Activated naive CD4-positive, alpha-beta T cell (primary cell): ENCODE measurements around the gene ZNF609.
"Not testable (repeated sequence)": the region's sequence is repeated elsewhere in the genome, so short reads cannot be mapped to it uniquely, and the experiment has no call there.

Experiments
- DNase-seq, 4 experiments: peaks; one replicate each; lab custom pipeline; 2025; lab: John Stamatoyannopoulos, UW

ZNF609 gene

DNA sequence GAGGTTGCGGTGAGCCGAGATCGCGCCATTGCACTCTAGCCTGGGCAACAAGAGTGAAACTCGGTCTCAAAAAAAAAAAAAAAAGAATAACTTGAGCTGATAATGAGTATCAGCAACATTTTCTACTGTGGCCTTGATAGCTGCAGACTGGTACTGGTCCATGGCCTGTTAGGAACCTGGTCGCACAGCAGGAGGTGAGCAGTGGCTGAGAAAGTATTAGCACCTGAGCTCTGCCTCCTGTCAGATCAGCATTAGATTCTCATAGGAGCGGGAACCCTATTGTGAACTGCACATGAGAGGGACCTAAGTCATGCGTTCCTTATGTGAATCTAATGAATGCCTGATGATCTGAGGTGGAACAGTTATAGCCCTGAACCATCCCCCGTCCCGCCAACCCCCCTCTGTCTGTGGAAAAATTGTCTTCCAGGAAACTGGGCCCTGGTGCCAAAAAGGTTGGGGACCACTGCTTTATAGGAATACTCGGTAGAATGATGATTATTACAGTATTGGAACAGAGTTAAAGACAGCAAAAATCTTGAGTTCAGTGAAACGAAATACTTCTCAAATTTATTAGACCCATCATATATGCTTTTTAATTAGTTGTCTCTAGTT is 126.0 kb downstream of the ZNF609 start:
- DNase-seq = no peak

DNA sequence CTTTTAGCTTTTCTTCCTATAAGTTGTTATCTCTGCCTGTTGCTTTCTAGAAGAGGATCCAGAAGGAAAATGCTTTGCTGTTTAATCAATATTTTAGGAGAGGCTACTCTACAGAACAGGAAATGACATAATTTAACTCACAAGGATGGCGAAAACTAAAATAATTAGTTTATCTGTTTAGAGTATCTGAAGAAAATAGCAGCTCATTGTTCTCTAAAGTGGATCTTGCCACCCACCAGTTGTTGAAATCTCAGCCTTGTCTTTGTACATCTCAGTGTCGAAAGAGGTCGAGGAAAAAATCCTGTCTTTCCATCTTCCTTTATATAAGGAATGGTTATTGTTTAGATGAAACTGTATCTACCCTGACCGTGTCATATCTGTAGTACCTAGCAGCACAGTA is 126.6 kb downstream of the ZNF609 start:
- no peak for DNase-seq

DNA sequence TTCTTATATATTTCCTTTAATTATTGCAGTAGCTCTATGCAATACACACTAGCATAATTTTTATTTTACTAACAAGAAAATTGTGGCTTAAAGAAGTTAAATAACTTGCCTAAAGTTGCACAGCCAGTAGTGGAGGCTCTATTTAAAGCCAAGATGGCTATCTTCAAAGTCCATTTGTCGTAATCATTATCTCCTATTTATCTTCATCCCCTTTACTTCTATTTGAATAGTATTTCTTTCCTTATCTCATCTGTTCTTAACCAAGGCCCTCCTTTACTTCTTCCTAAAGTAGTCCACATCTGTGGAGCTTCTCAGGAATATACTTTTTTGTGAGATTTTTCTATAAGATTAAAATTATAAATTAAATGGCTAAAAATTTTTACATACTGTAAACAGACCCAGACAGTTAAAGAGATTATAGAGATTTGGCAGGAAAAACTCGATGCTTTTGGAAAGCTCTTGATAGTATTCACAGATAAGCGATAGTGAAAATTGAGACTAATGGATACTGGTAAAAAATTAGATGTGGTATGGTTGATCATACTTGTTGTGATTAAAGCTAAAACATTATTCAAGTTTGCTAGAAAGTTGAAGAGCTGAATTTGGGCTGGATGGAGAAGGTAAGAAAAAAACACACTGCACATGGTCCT is 129.2 kb downstream of the ZNF609 start:
- no peak for DNase-seq

DNA sequence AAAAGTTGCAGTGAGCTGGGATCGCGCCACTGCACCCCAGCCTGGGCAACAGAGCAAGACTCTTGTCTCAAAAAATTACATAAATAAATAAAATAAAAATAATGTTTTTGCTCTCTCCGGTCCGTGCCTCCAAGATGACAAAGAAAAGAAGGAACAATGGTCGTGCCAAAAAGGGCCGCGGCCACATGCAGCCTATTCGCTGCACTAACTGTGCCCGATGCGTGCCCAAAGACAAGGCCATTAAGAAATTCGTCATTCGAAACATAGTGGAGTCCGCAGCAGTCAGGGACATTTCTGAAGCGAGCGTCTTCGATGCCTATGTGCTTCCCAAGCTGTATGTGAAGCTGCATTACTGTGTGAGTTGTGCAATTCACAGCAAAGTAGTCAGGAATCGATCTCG is 132.5 kb downstream of the ZNF609 start:
- DNase-seq = not testable (repeated sequence)

DNA sequence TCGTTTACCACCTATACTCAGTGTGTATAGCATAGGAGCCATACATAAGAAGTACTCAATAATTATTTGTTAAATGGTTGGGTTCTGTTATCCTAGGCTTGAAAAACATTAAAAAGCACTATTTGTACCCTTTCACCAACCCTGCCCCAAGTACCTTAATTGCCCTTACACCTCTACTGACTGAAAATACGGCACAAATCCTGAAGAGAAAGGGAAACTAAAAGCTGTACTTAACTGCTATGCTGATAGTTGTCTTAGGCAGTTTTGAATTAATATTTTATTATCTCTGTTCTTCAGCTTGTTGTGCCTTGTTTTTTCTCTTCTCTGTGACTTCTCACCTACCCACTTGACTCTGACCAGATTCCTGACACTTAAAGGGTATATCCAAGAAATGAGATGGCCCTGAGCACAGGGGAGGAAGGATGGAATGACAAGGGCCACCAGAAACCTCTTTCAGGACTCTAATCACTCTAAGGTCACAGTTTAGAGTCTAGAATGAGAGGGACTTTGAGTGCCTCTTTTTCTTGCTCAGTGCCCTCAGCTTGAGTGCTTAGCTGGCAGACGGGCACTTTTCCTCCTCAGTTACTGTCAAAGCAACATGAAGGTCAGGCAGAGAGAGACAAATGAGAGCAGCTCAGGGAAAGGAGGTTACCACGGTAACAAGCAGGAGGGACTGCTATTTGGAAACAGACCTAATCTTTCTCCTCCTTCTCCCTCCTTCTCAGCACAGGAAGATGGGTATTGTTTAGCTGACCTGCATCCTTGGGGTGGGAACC is 136.5 kb downstream of the ZNF609 start:
- no peak for DNase-seq

DNA sequence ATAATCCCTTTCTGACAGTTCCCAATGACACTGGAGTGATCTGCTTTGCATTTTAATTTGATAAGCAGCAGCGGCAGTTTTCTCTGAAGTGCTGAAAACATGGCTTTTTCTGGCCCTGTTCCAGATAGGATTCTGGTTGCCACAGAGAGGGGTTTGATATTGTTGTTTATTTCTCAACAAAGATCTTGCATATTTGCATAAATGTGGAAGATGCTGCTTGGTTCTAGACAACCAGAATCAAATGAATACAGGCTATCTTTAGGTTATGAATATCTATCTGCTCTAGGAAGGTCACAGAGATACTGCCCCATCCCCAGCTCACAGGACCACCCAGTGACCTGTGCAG is 137.1 kb downstream of the ZNF609 start:
- DNase-seq = no peak

DNA sequence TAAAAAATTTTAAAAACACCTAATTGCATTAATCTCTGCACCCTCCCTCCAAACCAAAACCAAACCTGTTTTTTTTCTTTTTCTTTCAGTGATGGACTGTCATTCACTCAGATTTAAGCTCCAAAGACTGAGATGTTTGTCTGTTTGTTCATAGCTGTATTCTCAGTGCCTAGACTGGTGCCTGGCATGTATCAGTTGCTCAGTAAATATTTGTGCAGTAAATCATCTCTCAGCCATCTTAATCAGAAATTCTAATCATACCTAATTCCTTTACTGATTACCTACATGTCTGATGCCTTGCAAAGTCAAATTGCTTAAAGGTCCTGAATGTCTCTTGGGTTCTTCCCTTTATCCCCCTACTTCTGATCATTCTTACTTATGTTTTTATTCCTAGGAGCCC is 138.8 kb downstream of the ZNF609 start:
- no peak for DNase-seq

DNA sequence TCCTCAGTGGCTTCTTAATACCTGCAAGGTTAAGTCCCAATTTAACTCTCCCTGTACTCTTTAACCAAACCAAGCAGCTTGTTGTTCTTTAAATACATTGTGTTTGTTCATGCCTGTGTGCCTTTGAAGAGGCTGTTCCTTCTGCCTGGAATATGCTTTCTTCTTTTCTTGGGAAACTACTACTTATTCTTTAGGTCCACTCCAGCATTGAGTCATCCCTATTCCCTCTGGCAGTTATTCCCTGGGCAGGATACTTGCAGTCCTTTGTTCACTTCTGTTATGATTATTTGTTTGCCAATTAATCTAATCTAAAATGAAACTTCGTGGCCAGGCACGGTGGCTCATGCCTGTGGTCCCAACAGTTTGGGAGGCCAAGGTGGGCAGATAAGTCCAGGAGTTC is 139.3 kb downstream of the ZNF609 start:
- DNase-seq = no peak

DNA sequence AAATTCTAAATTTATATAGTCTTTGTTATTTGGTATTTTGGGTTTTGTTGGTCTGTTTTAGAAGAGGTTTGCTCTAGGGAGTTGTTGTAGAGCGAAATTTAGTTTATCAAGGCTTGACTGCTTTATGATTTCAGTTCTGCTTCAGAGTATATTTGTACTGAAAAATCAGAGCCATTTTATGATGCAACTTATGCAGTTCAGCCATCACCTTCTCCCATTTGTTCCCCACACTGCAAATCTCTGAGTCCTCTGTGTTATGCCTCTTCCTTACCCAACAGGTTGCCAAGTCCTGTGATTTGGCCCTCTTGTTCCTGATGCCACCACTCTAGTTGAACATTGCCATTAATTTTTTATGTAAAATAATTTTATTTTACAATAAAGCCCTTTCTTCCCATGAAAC is 140.4 kb downstream of the ZNF609 start:
- DNase-seq = no peak

DNA sequence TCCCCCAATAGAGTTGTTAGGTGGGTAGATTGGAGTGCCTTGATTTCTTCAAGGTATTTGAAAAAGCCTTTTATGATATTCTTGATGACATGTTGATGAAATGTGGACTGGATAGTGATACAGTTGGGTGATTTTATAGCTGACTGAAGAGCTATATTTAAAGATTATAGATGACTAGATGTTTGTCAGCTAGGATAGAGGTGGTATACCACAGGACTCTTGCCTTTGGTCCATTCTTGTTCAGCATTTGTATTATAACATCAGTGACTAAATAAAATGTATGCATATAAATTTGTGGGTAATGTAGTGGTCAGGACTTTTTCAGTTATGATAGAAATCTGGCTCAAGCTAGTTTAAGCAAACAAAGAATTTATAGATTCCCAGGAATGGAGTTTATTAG is 143.9 kb downstream of the ZNF609 start:
- no peak for DNase-seq

DNA sequence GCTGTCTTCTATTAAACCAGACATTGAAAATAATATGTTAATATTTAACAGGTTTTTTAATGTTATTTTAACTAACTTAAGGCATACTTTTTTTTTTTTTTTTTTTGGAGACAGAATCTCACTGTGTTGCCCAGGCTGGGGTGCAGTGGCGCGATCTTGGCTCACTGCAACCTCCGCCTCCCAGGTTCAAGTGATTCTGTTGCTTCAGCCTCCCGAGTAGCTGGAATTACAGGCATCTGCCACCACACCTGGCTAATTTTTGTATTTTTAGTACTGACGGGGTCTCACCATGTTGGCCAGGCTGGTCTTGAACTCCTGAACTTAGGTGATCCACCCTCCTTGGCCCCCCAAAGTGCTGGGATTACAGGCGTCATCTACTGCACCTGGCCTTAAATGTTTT is 147.0 kb downstream of the ZNF609 start:
- not testable (repeated sequence) for DNase-seq

DNA sequence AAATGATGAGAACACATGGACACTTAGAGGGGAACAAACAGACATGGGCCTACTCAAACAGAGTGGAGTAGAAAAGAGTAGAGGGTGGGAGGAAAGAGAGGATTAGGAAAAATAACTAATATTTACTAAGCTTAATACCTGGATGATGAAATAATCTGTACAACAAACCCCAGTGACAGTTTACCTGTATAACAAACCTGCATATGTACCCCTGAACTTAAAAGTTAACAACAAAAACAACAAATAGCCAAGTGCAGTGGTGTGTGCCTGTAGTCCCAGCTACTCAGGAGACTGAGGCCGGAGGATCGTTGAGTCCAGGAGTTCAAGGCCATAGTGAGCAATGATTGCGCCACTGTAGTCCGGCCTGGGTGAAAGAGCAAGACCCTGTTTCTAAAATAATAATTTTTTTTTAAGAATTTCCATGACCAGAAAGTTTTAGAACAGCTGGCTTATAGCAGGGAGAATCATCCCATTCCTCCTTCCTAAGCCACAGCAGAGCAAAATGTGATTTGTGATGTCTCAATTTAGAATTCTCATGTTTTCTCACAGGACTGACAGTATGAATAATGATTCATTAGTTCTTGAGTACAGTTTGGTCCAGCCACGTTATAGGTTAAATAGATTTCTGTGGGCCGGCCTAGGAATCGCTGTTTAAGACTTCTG is 150.0 kb downstream of the ZNF609 start:
- DNase-seq = no peak

DNA sequence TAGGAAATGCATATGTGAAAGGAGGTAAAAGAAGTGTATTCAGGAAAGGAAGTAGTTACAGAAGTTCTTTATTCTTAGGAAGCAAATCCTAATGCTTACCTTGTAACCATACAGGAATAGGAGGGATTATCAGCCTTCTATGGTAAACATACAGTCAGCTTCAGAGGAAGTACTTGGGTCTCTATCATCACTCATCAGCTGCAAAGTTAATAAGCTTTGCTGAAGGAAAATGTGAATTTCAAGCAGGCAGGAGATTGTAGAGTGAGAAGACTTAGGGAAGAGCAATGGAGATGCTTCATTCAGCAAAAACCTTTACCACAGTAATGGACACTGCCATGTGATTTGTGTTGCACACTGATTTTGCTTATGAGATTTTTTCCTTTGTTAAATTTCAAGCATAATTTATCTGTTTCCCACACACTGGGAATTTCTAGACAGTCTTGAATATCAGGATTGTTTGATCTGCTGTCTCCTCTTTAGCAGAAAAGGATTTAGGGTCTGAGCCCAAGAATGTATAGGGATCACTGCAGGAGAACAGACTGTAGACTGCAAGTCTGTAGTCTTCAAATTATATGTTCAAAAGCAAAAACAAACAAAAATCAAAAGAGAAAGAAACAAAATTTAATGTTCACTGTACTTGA is 150.8 kb downstream of the ZNF609 start:
- no peak for DNase-seq

DNA sequence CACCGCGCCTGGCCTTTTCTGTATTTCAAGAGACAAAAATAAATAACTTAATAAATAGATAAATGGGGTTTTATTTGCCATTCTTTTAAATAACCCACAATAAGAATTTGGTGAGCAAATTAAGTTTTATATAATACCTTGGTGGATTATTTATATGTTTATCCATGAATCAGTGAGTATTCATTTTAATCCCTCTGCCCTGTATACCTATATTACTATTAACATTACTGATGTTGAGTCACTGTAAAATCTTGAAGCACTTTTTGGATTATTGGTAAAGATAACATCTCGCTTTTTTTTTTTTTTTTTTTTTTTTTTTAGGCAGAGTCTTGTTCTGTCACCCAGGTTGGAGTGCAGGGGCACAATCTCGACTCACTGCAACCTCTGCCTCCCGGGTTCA is 154.1 kb downstream of the ZNF609 start:
- no peak for DNase-seq

DNA sequence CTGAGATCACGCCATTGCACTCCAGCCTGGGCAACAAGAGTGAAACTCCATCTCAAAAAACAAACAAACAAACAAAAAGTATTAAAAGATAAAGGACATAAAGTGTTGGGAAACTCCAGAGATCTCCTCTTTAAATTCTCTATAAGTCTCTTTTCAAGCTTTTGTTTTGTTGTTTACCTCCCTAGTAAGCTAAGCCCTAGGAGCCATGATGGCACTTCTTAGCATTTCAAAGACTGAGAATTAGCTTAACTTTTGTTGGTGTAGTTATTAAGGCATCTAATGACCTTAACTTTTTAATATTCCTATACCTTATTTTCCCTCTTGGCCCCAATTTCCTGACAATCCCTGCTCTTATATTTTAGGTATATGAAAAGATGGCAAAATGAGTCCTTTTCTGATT is 157.3 kb downstream of the ZNF609 start:
- DNase-seq = no peak

DNA sequence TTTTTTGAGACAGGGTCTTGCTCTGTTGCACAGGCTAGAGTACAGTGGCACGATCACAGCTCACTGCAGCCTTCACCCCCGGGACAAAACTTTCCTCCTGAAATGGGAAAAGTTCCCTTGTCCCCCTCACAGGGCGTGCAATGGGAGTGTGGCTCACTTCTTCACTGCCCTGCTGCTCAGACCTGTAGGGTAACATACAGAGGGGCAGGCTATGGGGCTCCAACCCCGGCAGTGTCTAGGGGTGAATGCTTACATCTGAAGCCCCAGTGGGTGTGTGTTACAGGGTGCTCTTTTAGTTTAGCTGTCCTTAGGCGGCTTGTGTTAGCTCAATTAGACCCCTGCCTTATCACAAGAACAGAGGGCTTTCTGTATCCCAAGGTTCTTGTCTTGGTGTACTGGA is 157.8 kb downstream of the ZNF609 start:
- DNase-seq = no peak

DNA sequence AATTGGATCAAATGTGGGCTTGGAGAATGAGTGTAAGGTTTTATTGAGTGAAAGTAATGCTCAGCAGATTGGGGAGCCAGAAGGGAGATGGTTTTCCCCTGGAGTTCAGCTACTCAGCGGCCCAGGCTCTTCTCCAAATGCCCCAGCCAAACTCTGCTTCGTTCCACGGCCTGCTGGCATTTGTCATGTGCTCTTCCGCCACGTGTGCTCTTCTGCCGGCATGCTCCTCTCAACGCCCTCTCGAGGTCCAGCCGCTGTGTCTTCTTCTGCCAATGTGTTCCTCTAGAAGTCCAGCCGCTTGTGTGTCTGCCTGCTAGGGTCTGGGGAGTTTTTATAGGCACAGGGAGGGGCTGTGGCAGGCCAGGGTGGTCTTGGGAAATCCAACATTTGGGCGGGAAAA is 158.2 kb downstream of the ZNF609 start:
- DNase-seq = no peak

DNA sequence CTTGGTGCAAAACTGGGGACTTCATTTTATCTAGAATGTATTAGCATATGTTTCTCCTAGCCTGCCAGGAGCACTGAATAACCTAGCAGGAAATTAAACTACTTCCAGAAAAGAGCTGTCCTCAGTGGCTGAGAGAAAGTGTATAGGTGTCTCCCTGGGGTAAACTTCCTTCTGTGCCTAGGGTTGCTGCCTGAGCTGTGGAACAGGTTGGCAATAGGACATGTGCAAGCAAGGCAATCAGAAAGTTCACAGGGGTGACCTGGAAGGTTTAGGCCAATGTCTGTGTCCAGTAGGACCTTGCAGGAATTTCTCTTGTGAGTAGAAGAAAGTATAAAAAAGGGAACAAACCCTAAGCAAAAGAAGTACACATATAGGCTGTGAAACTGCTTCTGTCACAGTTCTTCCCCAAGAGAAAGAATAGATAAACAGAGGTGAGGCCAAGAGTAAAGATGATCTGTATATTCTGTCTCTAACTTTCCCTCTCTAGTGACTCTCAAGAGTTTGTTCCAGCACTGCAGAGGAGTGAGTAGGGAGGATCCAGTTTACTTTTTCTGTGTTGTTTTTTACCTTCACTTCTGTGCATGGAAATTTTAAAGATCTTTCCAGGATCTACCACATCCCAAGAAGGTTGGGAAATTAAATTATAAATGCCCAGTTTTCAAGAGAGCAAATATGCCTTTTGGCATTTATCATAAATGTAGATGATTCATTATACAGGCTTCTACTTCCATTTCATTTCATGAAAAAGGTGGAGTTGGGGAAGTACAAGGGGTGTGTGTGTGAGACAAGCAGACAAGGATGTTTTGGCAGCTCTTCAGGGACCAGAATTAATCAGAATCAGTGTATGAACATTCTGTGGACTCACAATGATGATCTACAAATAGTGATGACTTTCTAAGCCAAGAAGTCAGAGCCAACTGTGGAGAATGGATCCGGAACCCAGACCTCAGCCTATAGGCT is 159.8 kb downstream of the ZNF609 start:
- no peak for DNase-seq

DNA sequence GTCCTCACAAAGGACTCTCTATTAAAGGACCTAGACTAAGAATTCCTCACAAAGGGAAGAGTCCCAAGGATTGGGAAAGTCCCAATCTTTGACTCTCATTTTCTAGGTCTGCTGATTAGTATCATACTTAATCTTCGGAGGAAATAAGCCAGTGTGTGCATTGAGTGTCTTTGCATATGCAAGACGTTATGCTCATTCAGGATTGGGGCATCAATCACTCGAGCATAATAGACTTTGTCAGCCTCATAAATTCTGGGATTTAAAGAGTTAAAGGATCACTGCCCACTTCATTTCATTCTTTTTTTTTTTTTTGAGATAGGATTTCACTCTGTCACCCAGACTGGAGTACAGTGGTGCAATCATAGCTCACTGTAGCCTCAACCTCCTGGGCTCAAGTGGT is 160.7 kb downstream of the ZNF609 start:
- DNase-seq = no peak

DNA sequence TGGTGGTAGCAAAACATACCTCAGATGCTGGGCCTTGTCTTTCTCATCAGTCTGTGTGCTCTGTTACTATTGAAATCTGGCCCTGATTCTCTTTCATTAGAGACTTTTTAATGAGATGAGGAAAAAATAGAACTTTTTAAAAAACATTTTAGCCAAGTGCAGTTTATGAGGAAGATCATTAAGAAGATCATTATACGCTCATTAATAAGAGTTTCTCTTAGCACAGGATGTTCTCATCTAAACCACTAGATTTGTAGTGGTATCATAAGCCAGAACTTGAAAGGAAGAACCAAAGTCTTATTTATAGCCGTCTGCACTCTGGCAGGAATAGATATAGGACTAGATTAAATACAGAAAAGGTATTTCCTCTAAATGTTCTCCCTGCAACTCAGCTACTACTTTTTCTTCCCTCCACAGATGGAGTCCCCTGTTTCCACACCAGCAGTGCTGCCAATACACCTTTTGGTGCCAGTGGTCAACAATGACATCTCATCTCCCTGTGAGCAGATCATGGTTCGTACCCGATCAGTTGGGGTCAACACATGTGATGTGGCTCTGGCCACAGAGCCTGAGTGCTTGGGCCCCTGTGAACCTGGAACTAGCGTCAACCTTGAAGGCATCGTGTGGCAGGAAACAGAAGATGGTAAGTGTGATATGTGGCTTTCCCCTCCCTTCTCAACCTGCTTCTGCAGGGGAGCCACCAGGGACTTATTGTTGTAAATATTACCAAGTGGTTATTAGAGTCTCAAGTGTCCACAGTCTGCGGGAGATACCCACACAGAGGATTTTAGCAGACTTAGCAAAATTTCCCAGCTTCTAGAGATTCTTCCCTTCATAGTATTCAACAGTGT is 162.3 kb downstream of the ZNF609 start:
- DNase-seq = peak in 2 of 4 experiments; percentile 16 to 31
